ENCODE results near the gene LAMC2.
"Not testable (repeated sequence)": the region's sequence is repeated elsewhere in the genome, so short reads cannot be mapped to it uniquely, and the experiment has no call there.

LAMC2 gene

GRCh38 chr1:183185941-183186490 lies at the start of gene LAMC2:
TSS of gene LAMC2 (plus strand) at chr1:183186264. CDS start at chr1:183186353, 89 bp downstream.
- DNase-seq (ENCODE audit: low read depth in 1 of 2, low spot score in 1 of 2): peak in 1 of 2 donors; percentile 4

GRCh38 chr1:183137782-183138181 lies 48.3 kb upstream of the LAMC2 start:
- no peak for DNase-seq (ENCODE audit: low read depth in 1 of 2, low spot score in 1 of 2)

DNA sequence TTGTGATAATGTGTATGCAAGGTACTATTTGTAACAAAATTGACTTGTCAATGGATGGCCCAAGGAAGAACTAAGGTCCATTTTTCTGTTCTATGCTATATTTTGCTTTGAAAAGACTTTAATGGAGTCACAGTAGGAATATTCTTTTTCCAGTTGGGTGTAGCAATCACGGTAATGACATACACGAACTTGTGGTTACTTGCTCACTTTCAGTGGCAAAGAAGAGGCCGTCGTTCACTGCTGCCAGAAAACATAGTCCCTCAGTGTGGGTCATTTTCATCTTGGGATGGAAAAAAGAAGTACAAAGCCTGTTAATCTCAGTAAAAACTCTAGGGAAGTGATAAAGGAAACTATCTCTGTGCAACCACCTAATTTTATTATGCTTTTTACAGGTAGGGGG lies 47.8 kb upstream of the LAMC2 start:
- DNase-seq (ENCODE audit: low read depth in 1 of 2, low spot score in 1 of 2): no peak

- no peak for DNase-seq (ENCODE audit: low read depth in 1 of 2, low spot score in 1 of 2)
Measured at GRCh38 chr1:183139281-183139942, 46.7 kb upstream of the LAMC2 start.

DNA sequence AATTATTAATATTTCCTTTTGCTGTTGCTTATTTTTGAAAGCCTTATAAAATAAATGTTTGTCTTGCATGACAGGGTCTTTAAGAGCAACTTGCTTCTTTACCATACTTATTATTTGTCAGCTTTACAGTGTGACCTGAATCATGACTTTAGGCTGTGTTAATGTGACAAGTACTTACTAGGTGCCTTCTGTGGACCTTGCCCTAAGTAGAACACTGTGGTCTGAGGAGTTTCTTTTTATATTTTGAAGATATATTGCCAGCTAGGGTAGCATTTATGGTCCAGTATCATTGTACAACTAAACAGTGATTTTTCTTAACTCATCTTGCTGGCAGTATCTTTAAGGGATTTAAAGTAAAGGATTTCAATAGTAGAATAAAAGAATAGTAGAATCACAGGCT lies 45.4 kb upstream of the LAMC2 start:
- no peak for DNase-seq (ENCODE audit: low read depth in 1 of 2, low spot score in 1 of 2)

GRCh38 chr1:183142171-183142570 lies 43.9 kb upstream of the LAMC2 start:
- no peak for DNase-seq (ENCODE audit: low read depth in 1 of 2, low spot score in 1 of 2)

GRCh38 chr1:183143576-183144315 lies 42.3 kb upstream of the LAMC2 start:
- DNase-seq (ENCODE audit: low read depth in 1 of 2, low spot score in 1 of 2): no peak

- DNase-seq (ENCODE audit: low read depth in 1 of 2, low spot score in 1 of 2): no peak
Measured at GRCh38 chr1:183144752-183145151, 41.3 kb upstream of the LAMC2 start.

DNA sequence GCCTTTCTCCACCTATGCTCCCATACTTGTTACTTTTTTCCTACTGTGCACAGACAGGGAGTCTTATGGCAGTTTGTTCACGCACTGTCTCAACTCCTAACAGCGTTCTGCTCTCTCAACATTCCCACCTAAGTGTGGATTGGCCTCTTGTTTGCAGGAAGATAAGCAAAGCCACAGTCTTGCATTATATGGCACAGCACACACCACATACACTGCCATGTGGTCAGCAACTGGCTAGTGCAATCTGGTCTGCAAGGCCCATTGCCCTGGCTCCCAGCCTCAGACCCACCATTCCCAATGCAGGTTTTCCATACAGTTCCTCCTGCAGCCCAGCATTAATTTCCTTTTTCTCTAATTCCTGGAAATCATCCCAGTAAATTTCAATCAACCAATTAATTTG lies 38.3 kb upstream of the LAMC2 start:
- DNase-seq (ENCODE audit: low read depth in 1 of 2, low spot score in 1 of 2): no peak

GRCh38 chr1:183148599-183148998 lies 37.5 kb upstream of the LAMC2 start:
- no peak for DNase-seq (ENCODE audit: low read depth in 1 of 2, low spot score in 1 of 2)

DNA sequence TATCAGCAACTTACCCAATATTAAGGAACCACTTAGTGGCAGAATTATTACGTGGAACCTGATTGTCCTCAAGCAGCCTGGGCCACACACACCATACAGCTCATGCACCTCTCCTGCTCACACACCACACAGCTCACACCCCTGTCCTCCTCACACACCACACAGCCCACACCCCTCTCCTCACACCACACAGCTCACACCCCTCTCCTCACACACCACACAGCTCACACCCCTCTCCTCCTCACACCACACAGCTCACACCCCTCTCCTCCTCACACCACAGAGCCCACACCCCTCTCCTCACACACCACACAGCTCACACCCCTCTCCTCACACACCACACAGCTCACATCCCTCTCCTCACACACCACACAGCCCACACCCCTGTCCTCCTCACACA lies 36.8 kb upstream of the LAMC2 start:
- DNase-seq (ENCODE audit: low read depth in 1 of 2, low spot score in 1 of 2): no peak

DNA sequence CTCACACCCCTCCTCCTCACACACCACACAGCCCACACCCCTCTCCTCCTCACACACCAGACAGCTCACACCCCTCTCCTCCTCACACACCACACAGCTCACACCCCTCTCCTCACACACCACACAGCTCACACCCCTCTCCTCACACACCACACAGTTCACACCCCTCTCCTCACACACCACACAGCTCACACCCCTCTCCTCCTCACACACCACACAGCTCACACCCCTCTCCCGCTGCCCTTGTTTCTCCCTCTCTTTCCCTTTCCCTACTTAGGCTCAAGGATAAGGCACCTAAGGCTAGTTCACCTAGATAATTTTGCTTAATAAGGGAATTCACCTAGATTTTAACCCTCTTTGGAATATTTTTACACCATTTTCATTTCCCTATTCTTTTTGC lies 36.0 kb upstream of the LAMC2 start:
- not testable (repeated sequence) for DNase-seq (ENCODE audit: low read depth in 1 of 2, low spot score in 1 of 2)

- DNase-seq (ENCODE audit: low read depth in 1 of 2, low spot score in 1 of 2): no peak
Measured at GRCh38 chr1:183150445-183150844, 35.6 kb upstream of the LAMC2 start.

- no peak for DNase-seq (ENCODE audit: low read depth in 1 of 2, low spot score in 1 of 2)
Measured at GRCh38 chr1:183152180-183152579, 33.9 kb upstream of the LAMC2 start.

- DNase-seq (ENCODE audit: low read depth in 1 of 2, low spot score in 1 of 2): no peak
Measured at GRCh38 chr1:183155939-183156338, 30.1 kb upstream of the LAMC2 start.

DNA sequence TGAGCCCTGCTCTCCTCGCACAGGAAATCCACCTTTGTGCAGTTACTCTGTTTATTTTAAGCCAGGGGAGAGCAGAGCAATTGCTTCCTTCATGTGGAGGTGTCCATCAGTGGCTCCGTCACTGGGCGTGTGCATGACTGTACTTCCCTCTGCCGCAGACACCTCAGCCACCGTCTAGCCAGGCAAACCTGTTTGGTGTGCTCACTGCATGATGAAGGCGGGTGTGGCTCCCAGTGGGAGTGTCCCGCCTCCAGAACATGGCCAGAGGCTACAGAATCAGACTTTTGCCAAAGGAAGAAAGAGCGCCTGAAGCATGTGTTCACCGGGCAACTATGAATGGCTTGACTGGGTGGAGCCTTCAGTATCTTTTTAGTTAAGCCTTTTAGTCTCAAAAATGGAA lies 26.1 kb upstream of the LAMC2 start:
- DNase-seq (ENCODE audit: low read depth in 1 of 2, low spot score in 1 of 2): no peak

DNA sequence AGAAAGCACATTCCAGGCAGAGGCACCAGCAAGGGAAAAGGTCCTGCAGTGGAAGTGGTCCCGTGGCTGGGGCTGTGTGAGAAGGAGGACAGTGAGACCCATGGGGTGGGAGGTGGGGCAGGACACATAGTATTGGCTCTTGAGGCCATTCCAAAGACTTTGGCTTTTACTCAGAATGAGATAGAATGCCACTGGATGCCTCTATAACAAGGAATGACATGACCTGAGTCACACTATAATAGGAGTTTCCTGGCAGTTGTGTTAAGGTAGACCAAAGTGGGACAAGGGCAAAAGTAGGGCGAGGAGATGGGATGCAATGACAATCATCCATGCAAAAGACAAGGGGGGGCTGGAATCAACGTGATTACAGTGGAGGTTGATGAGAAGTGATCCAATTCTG lies 24.7 kb upstream of the LAMC2 start:
- DNase-seq (ENCODE audit: low read depth in 1 of 2, low spot score in 1 of 2): no peak

DNA sequence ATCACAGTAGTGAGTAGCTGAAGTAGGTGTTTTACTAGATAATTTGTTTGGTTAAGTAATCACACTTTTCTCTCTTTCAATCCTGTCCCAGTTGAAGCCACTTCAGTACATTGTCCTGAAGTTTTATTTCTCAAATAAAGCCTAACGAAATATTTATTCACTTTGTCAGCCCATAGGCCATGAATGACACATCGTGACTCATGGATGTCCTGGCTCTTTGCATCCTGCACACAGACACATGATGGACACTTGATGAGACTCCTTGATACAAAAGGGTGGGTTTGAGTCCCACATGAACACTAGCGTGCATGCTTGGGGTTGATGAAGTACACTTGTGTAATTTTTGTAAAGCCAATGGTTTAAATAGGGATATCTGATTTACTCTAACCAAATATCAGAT lies 22.7 kb upstream of the LAMC2 start:
- DNase-seq (ENCODE audit: low read depth in 1 of 2, low spot score in 1 of 2): no peak

DNA sequence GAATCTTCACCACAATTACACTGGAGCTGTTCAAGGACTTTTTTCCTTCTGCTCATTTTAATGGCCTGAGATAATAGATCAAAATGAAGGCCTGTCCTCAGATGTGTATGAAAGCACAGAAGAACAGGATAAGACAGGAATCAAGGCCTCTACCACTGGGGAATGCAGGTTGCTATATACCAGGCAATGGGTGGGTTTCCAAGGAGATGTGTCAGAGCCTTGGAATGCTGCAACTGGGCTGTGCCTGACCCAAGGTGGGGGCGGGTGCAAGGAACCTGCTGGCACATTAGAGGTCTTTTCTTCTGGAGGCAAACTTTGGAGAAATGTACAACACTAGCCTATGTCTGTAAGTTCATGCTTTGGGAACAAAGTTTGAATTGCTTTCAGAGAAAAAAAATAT lies 21.7 kb upstream of the LAMC2 start:
- DNase-seq (ENCODE audit: low read depth in 1 of 2, low spot score in 1 of 2): no peak

DNA sequence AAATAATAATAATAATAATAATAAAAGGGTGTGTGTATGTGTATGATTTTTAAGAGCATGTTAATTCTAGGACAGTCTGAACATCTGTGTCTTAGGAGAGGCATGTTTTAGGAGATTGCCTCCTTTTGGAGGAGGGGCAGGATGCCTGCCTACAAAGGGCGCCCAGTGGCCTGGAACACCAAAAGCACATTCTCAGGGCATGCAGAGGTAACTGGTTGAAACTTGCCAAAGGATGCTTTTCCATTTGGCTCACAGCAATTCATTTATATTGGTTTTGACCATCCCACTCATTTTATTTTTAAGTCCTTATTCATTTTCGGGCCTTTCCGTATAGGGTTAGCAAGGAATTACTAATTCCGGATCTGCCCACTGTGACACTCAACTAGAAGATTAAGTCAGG lies 21.1 kb upstream of the LAMC2 start:
- no peak for DNase-seq (ENCODE audit: low read depth in 1 of 2, low spot score in 1 of 2)

- DNase-seq (ENCODE audit: low read depth in 1 of 2, low spot score in 1 of 2): no peak
Measured at GRCh38 chr1:183165456-183165855, 20.6 kb upstream of the LAMC2 start.

DNA sequence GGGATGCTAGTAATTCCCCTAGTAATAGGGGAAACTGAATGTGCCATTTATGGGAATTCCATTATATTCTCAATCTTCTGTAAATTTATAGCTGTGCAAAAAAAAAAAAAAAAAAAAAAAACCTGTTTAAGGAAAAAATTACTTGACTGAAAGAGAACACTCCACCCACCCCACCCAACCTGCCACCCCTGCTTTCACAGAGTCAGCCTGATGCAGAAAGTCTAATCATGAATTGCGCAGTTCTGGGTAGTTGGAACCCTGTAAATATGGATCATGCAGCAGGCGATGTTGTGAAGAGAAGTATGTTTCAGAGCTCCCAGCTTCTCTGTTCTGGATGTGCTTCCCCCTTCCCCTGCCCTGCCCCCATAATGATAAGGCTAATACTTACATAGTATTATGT lies 19.6 kb upstream of the LAMC2 start:
- no peak for DNase-seq (ENCODE audit: low read depth in 1 of 2, low spot score in 1 of 2)

DNA sequence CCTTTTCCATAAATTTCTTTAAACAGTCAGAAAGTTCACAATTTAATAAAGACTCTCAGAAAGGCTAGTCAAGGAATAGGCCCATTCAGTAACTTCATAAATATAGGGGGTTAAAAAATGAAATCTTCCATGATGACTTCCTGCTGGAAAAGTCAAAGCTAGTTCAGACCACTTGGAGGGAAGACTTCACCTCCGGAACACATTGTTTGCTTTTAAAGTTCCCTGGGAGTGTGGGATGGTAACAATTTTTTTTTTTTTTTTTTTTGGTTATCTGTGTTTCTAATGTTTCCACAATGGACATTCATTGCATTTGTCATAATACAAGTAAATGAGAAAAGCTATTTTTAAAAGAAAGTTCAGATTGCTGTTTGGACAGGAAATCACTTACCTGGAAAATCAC lies 18.4 kb upstream of the LAMC2 start:
- no peak for DNase-seq (ENCODE audit: low read depth in 1 of 2, low spot score in 1 of 2)

All from activated CD4-positive, alpha-beta T cell treated with anti-CD3 and anti-CD28 coated beads, Interleukin-2, amount 50 U/mL, for 24 hours (primary cell).